Activated B cell treated with CpG ODN at 0.5 μM for 24 hours (primary cell): ENCODE data around the gene TBXAS1. TPM values are rescaled to one million over a fixed set of nuclear protein-coding genes. Genes with fewer than 3 reads are reported as not detected.
A peak's percentile ranks its signal among the peaks of the same experiment; 100 is the strongest.

Source experiments
- ATAC-seq: fragments of 200-7000 bp; cut with Tn5 transposase; one replicate; pipeline ENCODE4 v1.10.0; 2021; ENCODE audit warnings: low read depth, mild to moderate bottlenecking, moderate library complexity
- CTCF ChIA-PET: fragments of 350-600 bp; sonication (Branson Sonifier 250); formaldehyde crosslinking; loops from one replicate; lab custom pipeline; 2021; ENCODE audit warnings: antibody characterized with exemption; lab: Charles Lee
- POLR2A ChIA-PET: fragments of 350-600 bp; sonication (Branson Sonifier 250); formaldehyde crosslinking; loops from one replicate; lab custom pipeline; 2021; ENCODE audit warnings: antibody characterized with exemption; lab: Charles Lee
- DNase-seq: peaks from one replicate; pipeline ENCODE4 v3.0.0; 2022
- H3K27ac Mint-ChIP-seq: one replicate; pipeline ENCODE4 v1.8.0; 2020; ENCODE audit warnings: mixed read lengths
- H3K27me3 Mint-ChIP-seq: one replicate; pipeline ENCODE4 v1.8.0; 2021; ENCODE audit warnings: mixed read lengths
- H3K36me3 Mint-ChIP-seq: one replicate; pipeline ENCODE4 v1.8.0; 2021; ENCODE audit warnings: low read depth, mixed read lengths
- H3K4me1 Mint-ChIP-seq: one replicate; pipeline ENCODE4 v1.8.0; 2021; ENCODE audit warnings: mixed read lengths
- H3K4me3 Mint-ChIP-seq: one replicate; pipeline ENCODE4 v1.8.0; 2020; ENCODE audit warnings: mild to moderate bottlenecking, mixed read lengths
- H3K9me3 Mint-ChIP-seq: one replicate; pipeline ENCODE4 v1.8.0; 2020; ENCODE audit warnings: mixed read lengths
- intact Hi-C: fragments of 100-400 bp; cut with micrococcal nuclease; formaldehyde crosslinking; loops from one replicate; pipeline ENCODE4 v1.15.1; 2024
- total RNA-seq: library from RNA; stranded (reverse); gene quantifications from 2 replicates; pipeline ENCODE4 v1.2.3, GENCODE V29; 2022
- TF ChIP-seq, protein P1 (sequence below): fragments of 200-600 bp; IDR thresholded peaks from one replicate; pipeline ENCODE4 v1.8.0; 2022; ENCODE audit warnings: antibody characterized with exemption, mild to moderate bottlenecking

Gene TBXAS1
- total RNA-seq, 1 donor from 2014 or later: 3.8 TPM

DNA sequence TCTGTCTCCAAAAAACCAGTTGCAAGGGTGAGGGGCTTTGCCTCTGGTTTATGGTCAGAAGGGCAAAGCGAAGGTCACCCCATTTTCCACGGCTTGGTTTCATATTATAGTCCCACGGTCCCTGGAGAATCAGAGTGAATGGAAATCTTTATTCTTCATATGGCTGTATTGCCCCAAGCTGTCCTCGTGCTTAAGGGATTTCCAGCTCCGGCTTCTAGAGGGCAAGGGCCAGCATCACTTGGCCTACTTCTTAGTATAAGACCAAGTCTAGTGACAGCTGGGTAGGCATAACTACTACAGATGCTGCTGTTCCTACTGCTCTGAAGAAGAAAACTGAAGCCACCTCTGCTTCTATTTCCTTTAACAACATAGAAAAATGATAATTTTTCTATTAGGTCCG, 170.5 kb downstream of the TBXAS1 start:
- Mint-ChIP-seq H3K27ac (no peak overlapping the region), H3K4me1 (peaks cover 2% of the 10 kb centered on the region), H3K9me3 (no peaks in the 10 kb centered on the region), H3K36me3 (no peaks in the 10 kb centered on the region), H3K27me3 (no peaks in the 10 kb centered on the region), H3K4me3 (no peak overlapping the region)
- CTCF ChIA-PET: interaction anchor here (1.2 to 11.0 kb wide), 3 partner anchors 355 to 500 kb away, joined by 3 to 179 read pairs (median 4); no protein-coding TSS in a partner anchor
- POLR2A ChIA-PET: no interaction called here
- no peak for ATAC-seq
- intact Hi-C loops: no loop called here
- TF ChIP-seq, protein P1, sequence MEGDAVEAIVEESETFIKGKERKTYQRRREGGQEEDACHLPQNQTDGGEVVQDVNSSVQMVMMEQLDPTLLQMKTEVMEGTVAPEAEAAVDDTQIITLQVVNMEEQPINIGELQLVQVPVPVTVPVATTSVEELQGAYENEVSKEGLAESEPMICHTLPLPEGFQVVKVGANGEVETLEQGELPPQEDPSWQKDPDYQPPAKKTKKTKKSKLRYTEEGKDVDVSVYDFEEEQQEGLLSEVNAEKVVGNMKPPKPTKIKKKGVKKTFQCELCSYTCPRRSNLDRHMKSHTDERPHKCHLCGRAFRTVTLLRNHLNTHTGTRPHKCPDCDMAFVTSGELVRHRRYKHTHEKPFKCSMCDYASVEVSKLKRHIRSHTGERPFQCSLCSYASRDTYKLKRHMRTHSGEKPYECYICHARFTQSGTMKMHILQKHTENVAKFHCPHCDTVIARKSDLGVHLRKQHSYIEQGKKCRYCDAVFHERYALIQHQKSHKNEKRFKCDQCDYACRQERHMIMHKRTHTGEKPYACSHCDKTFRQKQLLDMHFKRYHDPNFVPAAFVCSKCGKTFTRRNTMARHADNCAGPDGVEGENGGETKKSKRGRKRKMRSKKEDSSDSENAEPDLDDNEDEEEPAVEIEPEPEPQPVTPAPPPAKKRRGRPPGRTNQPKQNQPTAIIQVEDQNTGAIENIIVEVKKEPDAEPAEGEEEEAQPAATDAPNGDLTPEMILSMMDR: no peak
- DNase-seq: no peak

DNA sequence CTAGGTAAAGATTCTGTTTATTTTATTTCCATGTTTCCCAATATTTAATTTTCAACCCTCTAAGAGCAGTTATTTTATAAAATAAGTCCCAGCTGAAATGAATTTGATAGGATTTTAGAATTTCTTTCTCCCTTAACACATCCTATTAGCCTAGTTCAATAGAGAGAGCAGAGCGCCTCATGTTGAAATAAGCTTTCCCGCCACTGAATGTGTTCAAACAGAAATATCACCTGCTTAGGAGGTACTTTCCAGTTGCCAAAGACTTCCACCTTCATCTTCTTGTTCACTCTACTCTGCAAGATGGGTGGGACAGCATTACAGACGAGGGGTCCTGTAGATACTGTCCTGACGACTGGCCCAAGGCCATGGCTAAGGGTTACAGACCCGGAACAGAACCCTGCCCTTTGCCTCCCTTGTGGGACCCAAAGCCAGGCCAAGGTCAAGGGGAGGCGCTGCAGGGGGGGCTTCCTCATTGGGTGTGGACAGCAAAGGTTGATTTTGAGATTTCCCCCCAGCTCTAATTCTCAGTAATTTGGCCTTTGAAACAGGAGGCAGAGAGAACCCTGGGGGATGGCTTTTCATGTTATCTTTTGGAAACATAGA, 171.7 kb downstream of the TBXAS1 start:
- no peaks in the 10 kb centered on the region for H3K27me3 Mint-ChIP-seq
- DNase-seq (no peak), ATAC-seq (no peak)
- H3K9me3 Mint-ChIP-seq: no peaks in the 10 kb centered on the region
- intact Hi-C loops: loop anchor here (5.0 kb wide), 1 partner anchor 983 kb away; no protein-coding TSS in a partner anchor
- peaks cover 2% of the 10 kb centered on the region for H3K4me1 Mint-ChIP-seq
- H3K4me3 Mint-ChIP-seq: no peak overlapping the region
- no peaks in the 10 kb centered on the region for H3K36me3 Mint-ChIP-seq
- H3K27ac Mint-ChIP-seq: no peak overlapping the region
- CTCF ChIA-PET: interaction anchor here (0.5 to 11.0 kb wide), 4 partner anchors 14 to 399 kb away, joined by 3 to 179 read pairs (median 4); no protein-coding TSS in a partner anchor
- TF ChIP-seq, protein P1: no peak
- POLR2A ChIA-PET: no interaction called here

DNA sequence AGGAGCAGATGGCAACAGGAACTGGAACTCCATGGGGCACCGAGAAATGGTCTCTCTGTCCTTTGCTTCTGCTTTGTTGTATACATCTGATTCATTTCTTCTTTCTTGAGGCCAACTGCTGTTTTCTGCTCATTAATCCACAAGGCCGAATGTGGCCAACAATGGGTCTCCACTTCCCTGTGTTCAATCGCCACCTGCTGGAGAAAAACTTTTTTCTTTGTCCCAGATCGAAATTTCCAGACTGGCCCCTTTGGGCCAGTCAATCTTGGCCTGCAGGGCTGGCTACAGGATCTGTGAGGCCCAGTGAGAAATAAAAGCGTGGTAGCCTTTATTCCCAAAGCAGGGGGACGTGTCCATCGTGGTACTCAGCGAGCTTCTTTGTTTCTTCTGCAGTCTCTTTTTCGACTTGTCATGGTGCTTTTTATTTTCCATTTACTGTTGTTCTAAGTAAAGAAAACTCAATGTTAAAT, 174.9 kb downstream of the TBXAS1 start:
- Mint-ChIP-seq H3K4me3 (no peak overlapping the region), H3K27ac (no peak overlapping the region), H3K27me3 (no peaks in the 10 kb centered on the region), H3K9me3 (no peaks in the 10 kb centered on the region), H3K36me3 (no peaks in the 10 kb centered on the region), H3K4me1 (peaks cover 2% of the 10 kb centered on the region)
- no peak for DNase-seq
- ChIA-PET CTCF (interaction anchor here (0.6 to 11.0 kb wide), 5 partner anchors 359 to 503 kb away, joined by 3 to 179 read pairs (median 7); no protein-coding TSS in a partner anchor), POLR2A (no interaction called here)
- TF ChIP-seq, protein P1: no peak
- intact Hi-C loops: loop anchor here (1.0 to 5.0 kb wide), 5 partner anchors 301 to 987 kb away; no protein-coding TSS in a partner anchor
- peak; percentile 49 for ATAC-seq

DNA sequence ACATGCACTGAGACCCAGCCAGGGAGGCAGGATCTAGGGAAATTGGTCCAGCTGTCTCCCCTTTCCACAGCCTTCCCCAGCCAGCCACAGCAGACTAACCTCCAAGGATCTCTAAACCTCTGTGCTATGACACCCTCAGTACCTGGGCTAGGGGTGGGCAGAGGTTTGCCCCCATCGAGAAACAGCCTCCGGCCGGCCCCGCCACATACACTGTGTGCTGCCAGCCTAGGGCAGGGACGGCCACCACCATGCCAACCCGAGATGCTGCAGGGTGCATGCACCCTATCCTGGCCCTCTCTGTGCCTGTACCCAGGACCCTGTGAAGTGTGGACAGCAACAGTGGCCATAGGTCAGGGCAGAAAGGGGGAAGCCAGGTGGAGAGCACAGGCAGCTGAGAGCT, 175.6 kb downstream of the TBXAS1 start:
- peaks cover 2% of the 10 kb centered on the region for H3K4me1 Mint-ChIP-seq
- no peak overlapping the region for H3K27ac Mint-ChIP-seq
- ChIA-PET POLR2A (interaction anchor here (0.6 to 0.7 kb wide), 2 partner anchors 177 to 190 kb away, joined by 3 read pairs; no protein-coding TSS in a partner anchor), CTCF (interaction anchor here (2.2 to 11.0 kb wide), 3 partner anchors 360 to 504 kb away, joined by 7 to 179 read pairs (median 12); no protein-coding TSS in a partner anchor)
- no peaks in the 10 kb centered on the region for H3K36me3 Mint-ChIP-seq
- DNase-seq (no peak), ATAC-seq (no peak)
- no peaks in the 10 kb centered on the region for H3K9me3 Mint-ChIP-seq
- TF ChIP-seq, protein P1: no peak
- H3K4me3 Mint-ChIP-seq: no peak overlapping the region
- intact Hi-C loops: loop anchor here (1.0 to 5.0 kb wide), 3 partner anchors 322 to 987 kb away; no protein-coding TSS in a partner anchor
- no peaks in the 10 kb centered on the region for H3K27me3 Mint-ChIP-seq

DNA sequence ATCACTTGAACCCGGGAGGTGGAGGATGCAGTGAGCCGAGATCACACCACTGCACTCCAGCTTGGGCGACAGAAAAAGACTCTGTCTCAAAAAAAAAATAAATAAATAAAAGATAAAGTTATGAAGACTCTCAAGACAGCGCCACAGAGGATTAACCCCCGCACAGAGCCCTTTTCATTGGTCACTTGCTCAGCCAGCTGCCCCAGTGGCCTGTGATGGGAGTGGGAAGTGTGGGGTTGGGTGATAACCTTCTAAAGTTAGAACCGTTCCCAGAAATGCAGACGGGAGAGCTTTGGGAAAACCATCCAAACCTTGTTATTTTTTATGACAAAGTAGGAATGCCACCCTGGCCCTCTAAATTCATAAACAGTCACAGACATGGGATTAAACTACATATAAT, 176.3 kb downstream of the TBXAS1 start:
- ChIA-PET POLR2A (interaction anchor here (0.6 to 0.7 kb wide), 2 partner anchors 178 to 189 kb away, joined by 3 read pairs; no protein-coding TSS in a partner anchor), CTCF (interaction anchor here (1.2 to 11.0 kb wide), 5 partner anchors 245 to 505 kb away, joined by 3 to 179 read pairs (median 8); no protein-coding TSS in a partner anchor)
- DNase-seq: no peak
- H3K27ac Mint-ChIP-seq: no peak overlapping the region
- H3K4me3 Mint-ChIP-seq: no peak overlapping the region
- ATAC-seq: no peak
- TF ChIP-seq, protein P1: no peak
- peaks cover 2% of the 10 kb centered on the region for H3K4me1 Mint-ChIP-seq
- no peaks in the 10 kb centered on the region for H3K36me3 Mint-ChIP-seq
- intact Hi-C loops: no loop called here
- no peaks in the 10 kb centered on the region for H3K9me3 Mint-ChIP-seq
- H3K27me3 Mint-ChIP-seq: no peaks in the 10 kb centered on the region
